Measurements from ENCODE around the gene CLN6.

DNA sequence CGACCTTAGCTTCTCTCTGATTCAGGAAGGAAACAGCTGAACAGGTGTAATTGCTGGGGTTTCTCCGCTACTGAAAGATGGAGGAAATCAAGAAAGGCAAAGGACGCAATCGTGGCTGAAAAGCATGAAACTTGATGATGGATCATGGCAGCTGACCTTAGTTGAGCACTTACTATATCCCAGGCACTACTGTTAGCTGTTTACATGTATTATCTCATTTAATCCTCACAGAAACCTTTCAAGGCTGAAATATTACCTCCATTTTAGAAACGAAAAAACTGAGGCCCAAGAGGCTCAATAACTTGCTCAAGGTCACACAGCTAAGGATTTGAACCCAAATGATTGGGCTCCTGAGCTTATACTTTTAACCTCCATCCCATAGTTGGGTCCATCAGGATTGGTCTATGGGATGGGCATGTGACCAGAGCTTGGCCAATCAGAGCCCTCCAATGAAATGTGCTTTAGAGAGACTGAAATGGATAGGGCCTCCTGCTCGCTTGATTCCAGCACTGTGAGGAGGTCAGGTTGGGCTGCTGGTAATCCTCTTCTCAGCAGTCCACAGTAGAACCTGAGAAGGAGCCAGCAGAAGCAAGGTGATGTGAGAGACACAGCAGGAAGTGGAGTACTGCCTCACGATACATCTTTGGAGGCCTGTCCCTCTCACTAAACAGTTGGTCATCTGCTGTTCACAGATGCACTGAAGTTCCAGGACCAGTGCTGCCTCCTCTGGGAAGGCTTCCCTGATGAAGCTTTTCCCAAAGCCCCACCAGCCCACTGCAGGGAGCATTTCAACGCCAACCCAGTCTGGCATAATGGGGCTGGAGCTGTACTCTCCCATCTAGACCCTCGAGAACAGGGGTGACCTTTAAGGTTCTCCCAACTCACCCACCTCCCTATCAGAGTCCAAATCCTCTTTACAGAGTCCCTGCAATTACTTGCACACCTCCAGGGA, 10.4 kb downstream of the CLN6 start:
- no peak for TF ChIP-seq CEBPB (IDR thresholded peaks at IDR 0.05; ENCODE audit: low read depth, low read length)
- TF ChIP-seq RFX5 (IDR thresholded peaks at IDR 0.05; ENCODE audit: low read depth, low read length): no peak
- TF ChIP-seq CTCF (conservative IDR thresholded peaks at IDR 0.05; ENCODE audit: low read depth, low read length): no peak
- TF ChIP-seq RCOR1 (IDR thresholded peaks at IDR 0.05; ENCODE audit: insufficient replicate concordance, low read length): no peak
- no peak for TF ChIP-seq SMC3 (IDR thresholded peaks at IDR 0.05; ENCODE audit: low read depth, low read length)
- TF ChIP-seq CHD1 (IDR thresholded peaks at IDR 0.05; ENCODE audit: low read depth, low read length): no peak
- no peak for TF ChIP-seq POLR2A (IDR thresholded peaks at IDR 0.05; ENCODE audit: low read depth, low read length)
